NCI-H2227 treated with DMSO at 0.1 percent for 48 hours (cell line): Measurements from ENCODE around the gene DCXR.
A peak's percentile ranks its signal among the peaks of the same experiment; 100 is the strongest.

Source experiments
- DNase-seq: peaks from one replicate; lab custom pipeline; 2025; lab: John Stamatoyannopoulos, UW

Gene DCXR

GRCh38 chr17:82055023-82055964 lies 17.8 kb upstream of the DCXR start:
- no peak for DNase-seq

GRCh38 chr17:82054351-82055022 lies 17.0 kb upstream of the DCXR start:
- no peak for DNase-seq

GRCh38 chr17:82053556-82054263 lies 16.2 kb upstream of the DCXR start:
- DNase-seq, result no peak

- DNase-seq, result no peak
These were observed 15.6 kb upstream of the DCXR start for GRCh38 chr17:82053130-82053529.

DNA sequence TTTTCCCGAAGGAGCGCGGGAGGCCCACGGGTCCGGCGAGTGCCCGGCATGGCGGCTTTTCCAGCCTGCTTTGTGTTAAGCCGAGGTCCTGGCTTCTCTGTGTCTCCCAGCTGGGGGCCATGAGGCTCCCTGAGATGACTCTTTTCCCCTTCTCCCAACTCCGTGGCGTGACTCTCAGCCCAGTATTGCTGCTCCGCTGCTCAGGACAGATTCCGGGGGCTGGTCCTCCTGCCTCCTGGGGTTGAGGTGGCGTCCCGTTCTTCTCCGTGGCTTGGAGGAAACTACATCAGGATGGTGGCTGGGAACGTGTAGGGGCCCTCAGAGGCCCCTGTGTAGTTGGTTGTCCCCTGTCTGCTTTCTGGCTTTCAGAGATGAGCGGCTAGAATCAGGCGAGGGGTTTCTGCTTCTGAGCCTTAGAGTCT lies 15.2 kb upstream of the DCXR start:
- no peak for DNase-seq

DNA sequence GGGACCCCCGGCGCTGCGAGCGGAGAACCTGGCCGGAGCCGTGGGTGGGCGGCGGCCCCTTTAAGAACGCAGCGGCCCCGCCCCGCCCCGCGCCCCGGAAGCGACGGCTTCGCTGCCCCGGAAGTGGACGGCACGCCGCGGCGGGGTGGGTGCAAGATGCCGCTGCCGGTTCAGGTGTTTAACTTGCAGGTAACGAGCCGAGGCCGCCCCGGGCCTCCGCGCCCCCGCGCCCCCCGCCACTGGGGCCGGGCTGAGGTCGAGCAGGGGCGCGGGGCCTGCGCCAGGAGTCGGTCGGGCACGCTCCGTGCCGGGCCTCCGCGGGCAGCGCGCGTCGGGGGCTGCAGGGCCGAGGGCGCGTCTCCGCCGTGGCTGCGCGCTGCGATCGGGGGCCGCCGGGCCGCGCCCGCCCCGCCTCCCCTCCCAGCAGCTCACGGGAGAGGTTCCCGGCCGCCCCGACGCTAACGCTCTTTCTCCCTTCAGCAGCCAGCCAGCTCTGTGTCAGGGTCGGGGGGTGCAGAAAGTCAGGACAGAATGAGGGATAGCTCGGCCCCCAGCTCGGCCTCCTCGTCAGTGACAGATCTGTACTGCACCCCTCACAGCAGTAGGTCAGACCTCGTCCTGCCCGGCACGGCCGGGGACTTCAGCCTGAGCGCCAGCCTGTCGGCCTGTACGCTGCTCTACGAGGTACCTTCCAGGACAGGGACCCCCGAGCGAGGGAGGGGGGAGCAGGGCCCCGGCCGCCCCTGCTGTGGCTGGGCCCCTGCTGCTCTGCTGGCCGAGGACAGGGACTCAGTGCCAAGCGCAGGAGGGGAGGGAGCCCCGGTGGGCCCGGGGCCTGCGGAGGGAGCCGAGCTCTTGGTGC lies 14.5 kb upstream of the DCXR start, which contains the start of the genes GPS1 and RFNG:
TSS of gene GPS1 (plus strand) at position 123 of the 862 bp plus-strand sequence. CDS start at position 157, 34 bp downstream.
TSS of gene RFNG (minus strand) at position 36 of the 862 bp plus-strand sequence. CDS start 45 bp downstream, outside the sequence.
- peak; percentile 67 for DNase-seq

DNA sequence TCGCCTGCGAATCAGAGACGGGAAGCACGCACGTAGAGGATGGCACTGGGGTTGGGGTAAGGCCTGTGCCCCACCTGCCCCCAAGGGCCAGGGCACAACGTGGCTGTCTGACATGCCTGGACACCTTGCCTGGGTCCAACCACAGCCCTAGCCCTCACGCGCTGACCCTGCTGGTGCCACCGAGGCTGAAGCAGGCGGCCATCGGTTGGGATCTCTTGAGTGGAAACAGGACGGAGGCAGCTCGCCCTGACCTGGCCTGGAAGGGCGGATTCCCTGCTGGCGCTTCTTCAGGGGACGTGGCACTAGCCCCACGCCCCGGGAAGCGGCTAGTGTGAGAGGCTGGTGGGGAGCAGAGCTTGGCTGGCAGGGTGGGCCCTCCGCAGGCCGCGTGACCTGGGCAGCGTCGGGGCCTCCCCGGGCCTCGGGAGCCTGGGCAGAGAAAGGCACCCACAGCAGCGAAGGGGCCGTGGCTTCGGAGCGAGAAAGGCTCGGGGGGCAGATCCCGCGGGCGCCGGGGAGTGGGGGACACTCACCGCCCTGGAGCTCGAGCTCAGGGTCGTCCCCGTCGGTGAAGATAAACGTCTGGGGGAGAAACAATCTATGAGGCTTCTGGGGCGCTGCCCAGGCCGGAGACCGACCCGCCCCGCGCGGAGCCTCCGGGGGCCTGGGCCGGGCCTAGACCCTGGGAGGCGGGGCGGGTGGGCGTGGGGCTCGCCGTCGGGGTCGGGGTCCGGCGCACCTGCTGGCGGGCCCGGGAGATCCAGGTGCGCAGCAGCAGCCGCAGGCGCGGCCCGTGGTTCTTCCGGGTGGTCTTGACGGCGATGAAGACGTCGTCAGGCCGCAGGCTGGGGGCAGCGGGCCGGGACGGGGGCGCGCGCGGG lies 13.5 kb upstream of the DCXR start:
- no peak for DNase-seq

DNA sequence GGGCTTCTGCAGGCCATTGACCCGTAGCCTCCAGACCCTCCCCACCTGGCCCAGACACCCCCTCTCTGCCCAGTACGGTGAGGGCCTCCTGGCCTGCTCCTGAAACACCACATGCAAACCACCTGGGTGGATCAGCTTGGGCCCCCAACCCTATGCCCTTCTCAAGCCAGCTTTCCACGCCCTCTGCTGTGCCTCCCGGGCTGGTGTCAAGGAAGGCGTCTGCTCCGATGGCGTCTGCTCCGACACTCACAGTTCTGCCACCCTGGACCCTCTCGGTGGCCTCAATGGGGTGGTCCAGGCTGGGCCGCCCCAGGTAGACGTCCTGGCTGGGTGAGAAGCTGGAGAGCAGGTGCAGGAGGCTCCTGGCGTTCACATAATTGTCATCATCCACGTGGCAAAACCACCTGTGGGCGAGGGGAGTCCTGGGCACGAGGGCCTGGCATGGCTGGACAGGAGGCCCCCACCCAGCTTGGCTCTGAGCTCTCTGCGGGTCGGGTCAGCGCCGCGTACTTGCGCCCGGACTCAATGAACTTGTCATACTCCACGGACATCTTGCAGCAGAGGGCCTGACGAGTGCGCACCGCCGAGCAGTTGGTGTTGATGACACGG lies 12.8 kb upstream of the DCXR start:
- no peak for DNase-seq

DNA sequence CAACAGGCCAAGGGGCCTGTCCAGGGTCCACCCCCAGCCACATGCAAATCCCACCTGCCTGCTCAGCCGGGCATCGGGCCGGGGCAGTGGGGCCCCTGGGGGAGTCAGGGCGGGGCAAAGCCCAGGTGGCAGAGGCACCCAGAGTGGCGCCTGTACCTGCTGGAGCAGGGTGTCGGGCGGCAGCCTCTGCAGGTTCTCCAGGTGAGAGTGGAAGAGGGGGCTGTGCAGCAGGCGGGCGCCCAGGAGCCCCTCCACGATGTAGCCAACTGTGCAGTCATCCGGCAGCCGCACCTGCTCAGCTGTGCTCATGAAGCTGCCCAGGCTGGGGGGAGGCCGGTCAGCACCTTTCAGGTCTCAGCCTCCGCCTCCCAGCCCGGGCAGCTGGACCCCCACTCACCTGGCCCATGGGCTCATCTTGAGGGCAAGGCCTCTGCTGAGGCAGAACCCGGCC lies 12.0 kb upstream of the DCXR start:
- DNase-seq, result no peak

DNA sequence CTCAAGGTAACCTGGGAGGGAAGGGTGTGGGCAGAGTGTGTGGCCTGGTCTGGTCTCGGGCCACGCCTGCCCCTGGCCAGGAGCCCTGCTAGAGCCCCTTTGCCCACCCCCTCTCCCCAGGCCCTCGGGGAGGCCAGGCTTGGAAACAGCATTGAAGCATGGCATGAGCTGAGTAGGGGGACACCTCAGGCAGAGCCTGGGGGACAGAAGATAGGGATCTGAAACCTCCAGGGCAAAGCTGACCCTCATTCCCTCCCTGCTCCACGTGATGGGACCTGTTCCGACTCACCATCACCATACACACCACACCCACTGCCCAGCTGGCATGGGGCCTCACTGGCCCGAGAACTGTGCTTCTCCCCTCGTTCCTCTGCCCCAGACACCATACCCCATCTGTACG lies 11.6 kb upstream of the DCXR start:
- no peak for DNase-seq

- no peak for DNase-seq
These were observed 11.1 kb upstream of the DCXR start for GRCh38 chr17:82048571-82048971.

- DNase-seq, result no peak
These were observed 10.5 kb upstream of the DCXR start for GRCh38 chr17:82047914-82048570.

- no peak for DNase-seq
These were observed 9.9 kb upstream of the DCXR start for GRCh38 chr17:82047379-82047778.

DNA sequence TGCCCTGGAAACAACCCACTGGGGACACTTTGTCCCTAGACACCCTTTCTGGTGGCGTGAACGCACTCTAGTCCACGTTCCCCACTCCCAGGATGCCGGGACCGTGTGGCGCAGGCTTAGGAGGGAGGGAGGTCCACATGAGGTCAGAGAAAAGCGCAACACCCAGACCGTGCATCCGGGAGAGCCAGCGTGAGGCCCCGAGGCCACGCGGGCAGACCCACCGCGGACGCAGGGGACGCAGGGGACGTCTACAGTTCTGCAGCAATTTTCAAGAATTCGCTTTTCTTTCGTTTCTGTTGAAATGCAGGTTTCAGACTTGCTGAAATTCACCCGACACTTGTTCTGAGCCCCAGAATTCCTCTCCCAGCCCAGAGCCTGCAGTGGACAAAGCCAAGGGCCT lies 9.4 kb upstream of the DCXR start:
- DNase-seq, result no peak

GRCh38 chr17:82045936-82046484 lies 8.5 kb upstream of the DCXR start:
- DNase-seq, result no peak

DNA sequence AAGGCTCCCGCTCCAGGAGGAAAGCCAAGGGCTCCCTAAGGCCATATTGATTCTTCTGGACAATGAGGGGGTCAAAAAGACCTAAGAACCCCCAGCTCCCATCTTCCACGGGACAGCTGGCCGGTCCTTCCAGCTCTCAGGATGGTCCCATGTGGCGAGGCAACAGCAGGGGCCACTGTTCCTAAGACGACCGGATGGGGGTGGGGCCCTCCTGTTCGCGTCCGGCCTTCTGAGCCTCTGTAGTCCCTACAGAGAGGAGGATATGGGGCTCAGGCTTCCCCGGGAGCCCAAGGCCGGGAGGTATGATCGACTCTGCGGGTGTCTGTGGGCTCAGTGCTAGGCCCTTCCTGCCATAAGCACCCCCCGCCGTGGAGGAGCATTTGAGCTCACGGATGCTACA lies 6.0 kb upstream of the DCXR start:
- DNase-seq, result no peak

GRCh38 chr17:82042649-82043048 lies 5.2 kb upstream of the DCXR start:
- DNase-seq, result no peak

- DNase-seq, result no peak
These were observed 3.8 kb upstream of the DCXR start for GRCh38 chr17:82041144-82041814.
